Measurements from ENCODE around the gene CCPG1. TPM values are rescaled to one million over a fixed set of nuclear protein-coding genes. Genes with fewer than 3 reads are reported as not detected.
A peak's percentile ranks its signal among the peaks of the same experiment; 100 is the strongest.

CCPG1 gene
- total and polyA plus RNA-seq, 2 donors (not counting 1 experiment from before 2014, with no cell fraction given), result 50.0 to 64.6 TPM

- TF ChIP-seq CTCF (conservative IDR thresholded peaks at IDR 0.05 in 1 of 2, IDR thresholded peaks at IDR 0.05 in 1 of 2; ENCODE audit: low read depth in 1 of 2, low read length in 2 of 2) (no peak), EZH2 (IDR thresholded peaks at IDR 0.05; ENCODE audit: low read length, missing control alignments) (no peak)
- DNase-seq (ENCODE audit: low read depth in 2 of 2), result peak; percentile 20 to 56
- H3K27me3 ChIP-seq (ENCODE audit: control insufficient read depth, insufficient read depth, low read length), result no peaks in the 10 kb centered on the region
- H3K9ac ChIP-seq (ENCODE audit: insufficient read depth, low read length), result no peak overlapping the region
- peak overlapping the region; percentile 13 for H3K27ac ChIP-seq (ENCODE audit: insufficient read depth, low read length)
- no peaks in the 10 kb centered on the region for H3K4me1 ChIP-seq (ENCODE audit: control insufficient read depth, extremely low read depth, insufficient read depth, low read length)
- no peaks in the 10 kb centered on the region for H4K20me1 ChIP-seq (ENCODE audit: control insufficient read depth, extremely low read depth, insufficient read depth, low read length)
- no peak overlapping the region for H2AFZ ChIP-seq (ENCODE audit: low read length)
- no peaks in the 10 kb centered on the region for H3K36me3 ChIP-seq (ENCODE audit: control insufficient read depth, insufficient read depth, low read length)
- H3K9me3 ChIP-seq (ENCODE audit: control insufficient read depth, insufficient read depth, low read depth, low read length), result no peaks in the 10 kb centered on the region
- no peaks in the 10 kb centered on the region for H3K79me2 ChIP-seq (ENCODE audit: control insufficient read depth, insufficient read depth, low read length)
- H3K4me2 ChIP-seq (ENCODE audit: extremely low read depth, insufficient read depth, low read length), result no peak overlapping the region
- H3K4me3 ChIP-seq (replicated peaks in 1 of 4; ENCODE audit: control extremely low read depth in 1 of 4, insufficient read depth in 1 of 4, low read depth in 3 of 4, low read length in 4 of 4), result no peak overlapping the region
Measured at GRCh38 chr15:55334997-55335396, 73.2 kb downstream of the CCPG1 start.

- peak; percentile 2 to 12 for DNase-seq (ENCODE audit: low read depth in 2 of 2)
- no peaks in the 10 kb centered on the region for H3K27me3 ChIP-seq (ENCODE audit: control insufficient read depth, insufficient read depth, low read length)
- H3K4me1 ChIP-seq (ENCODE audit: control insufficient read depth, extremely low read depth, insufficient read depth, low read length), result no peaks in the 10 kb centered on the region
- no peak overlapping the region for H2AFZ ChIP-seq (ENCODE audit: low read length)
- H3K9me3 ChIP-seq (ENCODE audit: control insufficient read depth, insufficient read depth, low read depth, low read length), result no peaks in the 10 kb centered on the region
- no peak overlapping the region for H3K4me3 ChIP-seq (replicated peaks in 1 of 4; ENCODE audit: control extremely low read depth in 1 of 4, insufficient read depth in 1 of 4, low read depth in 3 of 4, low read length in 4 of 4)
- H4K20me1 ChIP-seq (ENCODE audit: control insufficient read depth, extremely low read depth, insufficient read depth, low read length), result no peaks in the 10 kb centered on the region
- H3K27ac ChIP-seq (ENCODE audit: insufficient read depth, low read length), result peak overlapping the region; percentile 13
- H3K79me2 ChIP-seq (ENCODE audit: control insufficient read depth, insufficient read depth, low read length), result no peaks in the 10 kb centered on the region
- H3K9ac ChIP-seq (ENCODE audit: insufficient read depth, low read length), result no peak overlapping the region
- no peaks in the 10 kb centered on the region for H3K36me3 ChIP-seq (ENCODE audit: control insufficient read depth, insufficient read depth, low read length)
- TF ChIP-seq CTCF (conservative IDR thresholded peaks at IDR 0.05 in 1 of 2, IDR thresholded peaks at IDR 0.05 in 1 of 2; ENCODE audit: low read depth in 1 of 2, low read length in 2 of 2), result no peak
- no peak for TF ChIP-seq EZH2 (IDR thresholded peaks at IDR 0.05; ENCODE audit: low read length, missing control alignments)
- H3K4me2 ChIP-seq (ENCODE audit: extremely low read depth, insufficient read depth, low read length), result no peak overlapping the region
Measured at GRCh38 chr15:55334371-55334770, 73.8 kb downstream of the CCPG1 start.

GRCh38 chr15:55327387-55327786 is 80.8 kb downstream of the CCPG1 start:
- Histone ChIP-seq H3K27me3 (ENCODE audit: control insufficient read depth, insufficient read depth, low read length) (no peaks in the 10 kb centered on the region), H3K36me3 (ENCODE audit: control insufficient read depth, insufficient read depth, low read length) (no peaks in the 10 kb centered on the region), H2AFZ (ENCODE audit: low read length) (no peak overlapping the region), H3K27ac (ENCODE audit: insufficient read depth, low read length) (no peak overlapping the region), H3K9me3 (ENCODE audit: control insufficient read depth, insufficient read depth, low read depth, low read length) (no peaks in the 10 kb centered on the region), H3K9ac (ENCODE audit: insufficient read depth, low read length) (no peak overlapping the region), H3K4me2 (ENCODE audit: extremely low read depth, insufficient read depth, low read length) (no peak overlapping the region), H3K4me1 (ENCODE audit: control insufficient read depth, extremely low read depth, insufficient read depth, low read length) (no peaks in the 10 kb centered on the region), H3K4me3 (replicated peaks in 1 of 4; ENCODE audit: control extremely low read depth in 1 of 4, insufficient read depth in 1 of 4, low read depth in 3 of 4, low read length in 4 of 4) (no peak overlapping the region), H3K79me2 (ENCODE audit: control insufficient read depth, insufficient read depth, low read length) (no peaks in the 10 kb centered on the region), H4K20me1 (ENCODE audit: control insufficient read depth, extremely low read depth, insufficient read depth, low read length) (no peaks in the 10 kb centered on the region)
- no peak for TF ChIP-seq EZH2 (IDR thresholded peaks at IDR 0.05; ENCODE audit: low read length, missing control alignments)
- TF ChIP-seq CTCF (conservative IDR thresholded peaks at IDR 0.05 in 1 of 2, IDR thresholded peaks at IDR 0.05 in 1 of 2; ENCODE audit: low read depth in 1 of 2, low read length in 2 of 2), result no peak
- no peak for DNase-seq (ENCODE audit: low read depth in 2 of 2)

All from fibroblast of lung (primary cell).